ENCODE data around the gene NCAM1.
"Not testable (repeated sequence)": the region's sequence is repeated elsewhere in the genome, so short reads cannot be mapped to it uniquely, and the experiment has no call there.

The NCAM1 gene

DNA sequence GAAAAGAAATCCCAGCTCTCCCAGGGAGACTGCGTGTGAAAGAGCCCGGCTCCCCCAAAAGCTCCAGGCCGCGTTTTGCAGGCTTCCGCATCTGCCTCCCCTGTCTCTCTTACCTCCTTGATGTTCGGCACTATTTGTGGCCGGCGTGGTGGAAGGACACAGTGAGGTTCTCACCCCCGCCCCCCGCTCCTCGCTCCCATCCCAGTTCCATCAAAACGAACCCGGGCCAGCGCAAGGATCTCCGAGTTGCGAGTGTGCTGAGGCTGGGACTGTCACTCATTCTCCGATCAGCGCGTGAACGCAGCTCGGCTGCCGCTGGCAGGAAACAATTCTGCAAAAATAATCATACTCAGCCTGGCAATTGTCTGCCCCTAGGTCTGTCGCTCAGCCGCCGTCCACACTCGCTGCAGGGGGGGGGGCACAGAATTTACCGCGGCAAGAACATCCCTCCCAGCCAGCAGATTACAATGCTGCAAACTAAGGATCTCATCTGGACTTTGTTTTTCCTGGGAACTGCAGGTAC, at the start of gene NCAM1:
Gene NCAM1, plus strand, starts transcription at position 275 of the 523 bp plus-strand sequence.
- peak; percentile 95 for DNase-seq (ENCODE audit: low spot score)

DNA sequence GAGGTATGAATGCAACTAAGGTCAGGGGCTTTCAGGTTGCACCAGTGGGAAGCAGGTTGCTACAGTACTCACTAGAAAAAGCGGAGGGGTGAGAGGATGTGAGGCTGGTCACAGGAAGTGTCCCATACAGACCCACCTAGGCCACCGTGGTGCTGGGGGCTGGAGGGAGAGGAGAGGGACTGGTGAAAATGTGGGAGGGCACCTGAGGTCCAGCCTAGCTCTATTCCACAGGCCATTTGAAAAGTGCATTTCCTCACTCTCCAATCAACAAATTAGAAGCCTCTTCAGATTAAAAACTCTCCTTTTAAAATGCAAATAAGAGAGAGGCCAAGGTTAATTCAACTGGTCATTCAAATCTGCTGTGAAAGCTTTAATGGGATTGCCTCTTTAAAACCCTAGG, 38.6 kb upstream of the NCAM1 start:
- DNase-seq (ENCODE audit: low spot score), result no peak

- DNase-seq (ENCODE audit: low spot score), result not testable (repeated sequence)
Observed at GRCh38 chr11:112924836-112925235, 36.4 kb upstream of the NCAM1 start.

- DNase-seq (ENCODE audit: low spot score), result no peak
Observed at GRCh38 chr11:112925516-112926310, 35.5 kb upstream of the NCAM1 start.

GRCh38 chr11:112928136-112928535, 33.1 kb upstream of the NCAM1 start:
- no peak for DNase-seq (ENCODE audit: low spot score)

DNA sequence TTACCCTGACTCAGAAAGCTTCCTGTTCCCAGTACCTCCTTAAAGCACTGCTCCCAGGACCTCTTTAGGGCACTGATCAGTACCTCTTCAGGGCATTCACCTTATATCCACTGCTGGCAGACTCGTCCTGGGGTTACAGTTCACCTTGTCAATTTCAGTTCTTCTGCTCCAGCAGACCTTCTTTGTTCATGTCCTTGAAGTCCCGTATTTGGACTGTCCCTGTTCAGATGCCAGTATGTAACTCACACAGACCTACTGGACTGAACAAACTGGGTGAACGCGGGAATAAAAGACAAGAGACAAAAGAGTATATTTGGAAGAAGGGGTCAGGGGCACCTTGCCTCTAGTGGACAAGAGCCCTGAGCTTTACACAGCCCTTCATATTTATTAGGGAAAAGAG, 31.8 kb upstream of the NCAM1 start:
- DNase-seq (ENCODE audit: low spot score), result no peak

DNA sequence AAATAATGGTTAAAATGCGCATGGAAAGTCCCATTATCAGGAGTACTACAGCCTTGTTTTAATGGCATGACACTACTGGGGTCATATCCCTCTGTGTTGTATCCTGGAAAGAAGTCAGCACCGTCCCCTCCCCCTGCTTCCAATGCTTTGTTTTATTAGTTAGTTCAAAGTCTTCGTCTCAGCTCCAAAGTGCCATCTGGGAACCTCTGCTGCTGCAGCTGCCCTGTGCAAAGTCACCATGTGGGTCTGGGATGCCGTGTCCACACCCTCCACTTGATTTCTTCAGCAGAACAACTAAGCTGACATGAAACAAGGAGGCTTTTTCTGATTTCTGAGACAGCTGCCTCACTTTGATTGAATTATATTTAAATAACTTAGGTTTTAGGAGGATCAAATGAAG, 29.5 kb upstream of the NCAM1 start:
- DNase-seq (ENCODE audit: low spot score), result no peak

DNA sequence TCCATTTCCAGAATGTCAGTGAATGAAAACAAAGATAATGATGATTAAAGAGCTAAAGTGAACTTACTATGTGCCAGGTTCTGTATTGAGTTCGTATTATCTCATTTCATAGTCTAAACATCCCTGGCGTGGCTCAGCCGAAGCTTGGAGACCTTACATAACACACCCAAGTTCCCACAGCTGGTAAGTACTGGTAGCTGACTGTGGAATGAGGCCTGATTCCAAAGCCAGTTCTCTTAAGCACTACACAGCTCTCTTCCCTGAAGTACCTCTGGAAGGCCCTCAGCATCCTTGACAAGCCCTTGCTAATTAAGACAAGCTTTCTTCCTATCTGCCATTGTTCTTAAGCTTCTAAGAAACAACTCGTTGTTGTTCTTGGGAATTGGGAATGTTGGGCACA, 28.6 kb upstream of the NCAM1 start:
- no peak for DNase-seq (ENCODE audit: low spot score)

DNA sequence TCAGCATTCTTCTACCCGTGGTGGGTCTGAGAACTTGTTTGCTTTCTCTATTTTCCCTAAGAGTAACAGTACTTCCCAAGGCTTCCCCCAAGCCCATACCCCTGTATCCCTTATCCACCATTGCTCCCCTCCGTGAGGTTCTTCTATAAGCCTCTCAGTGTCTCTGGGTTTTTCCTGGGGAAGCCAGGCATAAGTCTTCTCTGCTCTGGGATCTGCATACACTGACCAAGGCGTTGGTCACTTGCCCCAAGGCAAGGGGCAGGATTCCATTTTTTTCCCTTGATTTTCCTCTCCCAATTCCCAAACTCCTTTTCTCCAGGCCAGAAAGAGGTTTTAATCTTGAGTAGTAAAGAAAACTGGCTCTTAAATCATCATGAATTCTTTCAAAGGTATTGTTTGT, 27.2 kb upstream of the NCAM1 start:
- DNase-seq (ENCODE audit: low spot score), result no peak

DNA sequence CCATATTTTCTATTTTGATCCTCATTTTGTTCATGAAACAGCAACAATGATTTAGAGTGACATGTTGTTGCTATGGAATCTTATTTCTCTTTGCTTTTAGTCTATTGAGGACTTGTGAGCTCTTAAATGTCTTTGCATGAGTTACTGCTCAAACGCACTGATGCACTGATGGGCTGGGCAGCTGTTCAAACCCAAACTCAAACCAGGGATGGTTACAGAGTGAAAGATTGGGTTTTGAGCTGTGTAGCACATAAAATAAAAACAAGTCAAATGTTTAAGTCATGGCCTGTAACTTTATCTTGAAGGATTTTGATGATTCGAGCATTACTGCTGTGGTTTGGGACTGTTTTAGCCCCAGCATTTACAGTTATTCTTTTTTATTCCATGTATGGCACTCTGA, 20.1 kb upstream of the NCAM1 start:
- DNase-seq (ENCODE audit: low spot score), result peak; percentile 10

DNA sequence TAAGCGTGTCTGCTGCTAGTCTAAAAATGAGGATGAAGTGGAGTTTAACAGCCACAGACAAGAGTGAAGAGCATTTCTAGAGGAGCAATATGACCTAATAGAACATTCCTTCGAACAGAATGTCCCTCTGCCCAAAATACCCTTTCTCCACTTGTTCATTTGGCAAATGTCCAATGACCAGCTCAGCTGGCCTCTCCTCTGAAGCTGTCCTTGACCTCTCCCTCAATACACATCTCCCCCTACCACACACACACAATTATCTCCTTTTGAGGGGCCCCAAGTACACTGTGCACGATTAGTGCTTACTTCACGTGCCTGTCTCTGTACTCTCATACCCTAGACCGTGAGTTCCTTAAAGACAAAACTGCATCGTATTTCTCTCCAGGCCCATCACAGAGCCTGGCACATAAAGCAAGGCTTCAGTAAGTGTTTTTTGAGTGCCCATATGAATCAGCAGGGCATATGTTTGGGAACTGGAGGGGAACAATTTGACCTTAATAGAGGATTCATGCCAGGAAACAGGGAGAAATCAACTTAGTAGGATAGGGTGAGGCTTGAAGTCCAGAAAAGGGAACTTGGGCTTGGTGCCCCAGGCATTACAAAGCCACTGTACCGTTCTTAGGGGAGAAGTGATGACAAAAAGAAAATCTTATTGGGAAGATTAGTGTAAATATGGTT, 18.1 kb upstream of the NCAM1 start:
- no peak for DNase-seq (ENCODE audit: low spot score)

GRCh38 chr11:112946866-112947265, 14.4 kb upstream of the NCAM1 start:
- no peak for DNase-seq (ENCODE audit: low spot score)

DNA sequence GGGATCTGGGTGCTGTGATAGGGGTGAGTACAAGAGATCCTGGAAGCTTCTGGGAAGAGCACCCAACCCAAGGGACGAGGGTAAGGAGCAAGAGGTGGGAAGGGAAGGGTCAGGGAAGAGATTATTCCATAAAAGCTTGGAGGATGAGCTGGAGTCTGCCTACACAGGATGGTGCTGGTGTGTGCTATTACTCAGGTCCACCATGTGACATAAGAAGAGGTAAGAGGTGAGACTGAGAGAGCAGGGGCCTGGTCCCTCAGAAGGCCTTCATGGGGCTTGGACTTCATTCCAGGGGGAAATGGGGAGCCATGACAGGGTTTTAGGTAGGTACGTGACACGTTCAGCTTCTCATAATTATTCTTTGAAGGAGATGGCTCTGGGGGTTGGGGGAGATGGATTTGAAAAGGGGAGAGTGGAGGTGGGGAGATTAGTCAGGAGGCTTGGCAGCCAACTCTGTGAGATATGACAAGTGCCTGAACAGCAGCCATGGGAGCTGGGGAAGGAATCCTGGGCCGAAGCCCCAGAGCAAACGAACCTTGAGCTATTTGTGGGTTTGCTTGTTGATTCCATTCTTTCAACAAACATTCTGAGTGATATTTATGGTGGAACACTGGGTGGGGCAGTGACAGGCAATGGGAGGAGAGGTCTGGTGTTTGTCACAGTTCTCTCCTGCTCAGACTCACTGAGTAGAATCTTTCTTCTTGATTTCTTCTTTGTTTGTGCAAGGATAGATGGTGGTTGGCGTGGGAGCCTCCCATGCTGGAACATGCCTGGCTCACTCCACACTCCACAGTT, 11.2 kb upstream of the NCAM1 start:
- no peak for DNase-seq (ENCODE audit: low spot score)

DNA sequence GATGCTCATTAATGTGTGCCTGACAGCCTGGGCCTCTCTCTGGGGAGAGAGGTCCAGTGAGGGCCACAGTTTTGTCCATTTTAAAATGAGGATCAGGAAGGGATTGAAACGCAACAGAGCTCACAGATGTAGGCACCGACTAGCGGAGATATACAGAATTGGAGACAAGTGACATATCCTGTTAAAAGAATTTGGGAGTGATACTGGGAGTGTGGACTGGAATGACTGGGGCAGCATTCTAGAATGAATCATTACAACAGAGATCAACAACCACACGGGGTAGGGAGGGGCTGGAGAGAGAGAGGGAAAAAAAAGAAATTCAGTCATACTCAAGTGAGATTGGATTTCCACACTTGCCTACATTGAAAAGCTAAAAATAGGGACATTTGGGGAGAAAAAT, 2.5 kb upstream of the NCAM1 start:
- no peak for DNase-seq (ENCODE audit: low spot score)

- peak; percentile 81 for DNase-seq (ENCODE audit: low spot score)
Observed at GRCh38 chr11:112961751-112962578, 745 bp downstream of the NCAM1 start.

GRCh38 chr11:112962579-112963367, 1.6 kb downstream of the NCAM1 start:
- DNase-seq (ENCODE audit: low spot score), result peak; percentile 86

DNA sequence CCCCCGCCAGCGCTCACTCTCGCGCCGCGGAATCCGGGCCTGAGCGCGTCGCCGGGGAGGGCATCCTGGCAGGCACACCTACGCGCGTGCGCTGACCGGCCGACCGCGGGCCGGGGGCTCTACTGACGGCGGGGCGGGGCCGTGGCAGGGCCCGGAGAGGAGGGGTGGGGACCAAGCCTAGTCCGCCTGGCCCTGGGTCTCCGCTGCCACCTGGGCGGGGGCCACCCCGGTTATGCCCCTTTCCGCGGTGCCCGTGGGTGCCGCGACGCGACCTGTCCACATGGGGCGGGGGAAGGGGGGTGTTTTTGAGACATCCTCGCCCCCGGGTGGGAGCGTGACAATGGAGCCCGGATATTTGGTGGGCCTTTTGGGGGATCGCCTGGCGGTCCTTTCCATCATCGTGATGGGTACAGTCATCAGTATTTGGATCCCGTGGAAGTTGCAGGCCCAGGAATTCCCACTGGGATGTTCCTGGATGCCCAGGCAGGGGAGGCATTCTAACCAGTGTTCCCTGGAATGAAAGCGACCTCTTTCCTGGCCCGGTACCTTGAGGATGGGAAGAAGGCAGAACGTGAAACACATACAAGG, 2.2 kb downstream of the NCAM1 start:
- no peak for DNase-seq (ENCODE audit: low spot score)

- DNase-seq (ENCODE audit: low spot score), result peak; percentile 14
Observed at GRCh38 chr11:112965656-112966055, 4.4 kb downstream of the NCAM1 start.

DNA sequence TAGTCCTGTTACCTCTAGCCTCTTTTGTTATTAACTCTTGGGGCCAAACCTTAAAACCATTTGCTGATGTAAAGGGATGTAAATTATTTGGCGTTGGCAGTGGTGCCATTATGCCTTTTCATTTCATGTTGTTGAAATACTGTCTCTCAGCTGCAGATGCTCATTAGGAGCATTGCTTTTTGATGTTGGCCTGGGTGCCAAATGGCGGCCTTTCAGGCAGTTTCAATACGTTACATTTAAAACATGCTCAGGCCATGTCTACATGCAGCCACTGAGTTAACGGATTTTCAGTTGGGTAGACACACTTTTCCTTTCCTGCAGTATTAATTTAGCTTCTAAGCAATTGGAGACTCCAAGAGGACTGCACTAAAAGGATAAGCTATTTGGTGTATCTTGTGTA, 5.3 kb downstream of the NCAM1 start:
- DNase-seq (ENCODE audit: low spot score), result no peak

- DNase-seq (ENCODE audit: low spot score), result no peak
Observed at GRCh38 chr11:112967082-112967481, 5.9 kb downstream of the NCAM1 start.

All from Ammon's horn (tissue), 1 donor.